ENCODE results near the gene SIRPA. TPM values are rescaled to one million over a fixed set of nuclear protein-coding genes. Genes with fewer than 3 reads are reported as not detected.

SIRPA gene
- total RNA-seq, 1 experiment from 2014 or later = 8.9 TPM

DNA sequence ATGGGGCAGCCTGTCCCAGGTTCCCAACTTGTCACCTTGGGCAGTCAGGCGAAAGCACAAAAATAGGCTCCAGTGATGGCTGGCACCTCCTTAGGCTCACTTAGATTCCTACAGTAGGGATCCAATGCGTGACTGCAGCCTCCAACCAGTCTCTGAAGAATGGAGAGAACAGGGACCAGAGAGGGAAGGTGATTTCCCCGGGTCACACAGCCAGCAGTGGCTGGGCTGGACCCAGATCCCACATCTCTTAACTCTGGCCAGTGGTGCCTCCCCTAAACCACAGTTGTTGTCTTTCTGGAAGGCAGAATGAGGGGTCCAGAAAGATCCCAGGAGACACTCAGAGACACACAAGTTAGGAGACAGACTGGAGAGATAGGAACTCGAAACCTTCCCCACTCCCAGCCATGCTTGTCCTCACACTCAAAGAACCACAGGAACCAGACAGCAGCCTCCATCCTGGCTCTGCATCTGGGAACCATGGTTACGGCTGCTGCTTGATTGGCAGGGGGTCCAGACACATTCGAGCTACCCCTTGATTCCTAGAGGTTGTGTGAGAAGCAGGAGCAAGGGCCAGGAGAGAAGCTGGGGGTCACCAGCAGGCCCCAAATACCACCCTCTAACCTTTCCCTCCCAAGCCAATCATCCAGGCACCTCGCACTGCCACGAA lies 33.1 kb upstream of the SIRPA start:
- Mint-ChIP-seq H3K36me3 (no peaks in the 10 kb centered on the region), H3K4me3 (no peak overlapping the region), H3K27ac (no peak overlapping the region), H3K4me1 (peaks cover 22% of the 10 kb centered on the region), H3K9me3 (no peaks in the 10 kb centered on the region), H3K27me3 (ENCODE audit: low read depth) (no peaks in the 10 kb centered on the region; the same call in 1 of the 2 replicates)
- DNase-seq (ENCODE audit: low spot score) (no peak), ATAC-seq (no peak)
- TF ChIP-seq, protein P1, sequence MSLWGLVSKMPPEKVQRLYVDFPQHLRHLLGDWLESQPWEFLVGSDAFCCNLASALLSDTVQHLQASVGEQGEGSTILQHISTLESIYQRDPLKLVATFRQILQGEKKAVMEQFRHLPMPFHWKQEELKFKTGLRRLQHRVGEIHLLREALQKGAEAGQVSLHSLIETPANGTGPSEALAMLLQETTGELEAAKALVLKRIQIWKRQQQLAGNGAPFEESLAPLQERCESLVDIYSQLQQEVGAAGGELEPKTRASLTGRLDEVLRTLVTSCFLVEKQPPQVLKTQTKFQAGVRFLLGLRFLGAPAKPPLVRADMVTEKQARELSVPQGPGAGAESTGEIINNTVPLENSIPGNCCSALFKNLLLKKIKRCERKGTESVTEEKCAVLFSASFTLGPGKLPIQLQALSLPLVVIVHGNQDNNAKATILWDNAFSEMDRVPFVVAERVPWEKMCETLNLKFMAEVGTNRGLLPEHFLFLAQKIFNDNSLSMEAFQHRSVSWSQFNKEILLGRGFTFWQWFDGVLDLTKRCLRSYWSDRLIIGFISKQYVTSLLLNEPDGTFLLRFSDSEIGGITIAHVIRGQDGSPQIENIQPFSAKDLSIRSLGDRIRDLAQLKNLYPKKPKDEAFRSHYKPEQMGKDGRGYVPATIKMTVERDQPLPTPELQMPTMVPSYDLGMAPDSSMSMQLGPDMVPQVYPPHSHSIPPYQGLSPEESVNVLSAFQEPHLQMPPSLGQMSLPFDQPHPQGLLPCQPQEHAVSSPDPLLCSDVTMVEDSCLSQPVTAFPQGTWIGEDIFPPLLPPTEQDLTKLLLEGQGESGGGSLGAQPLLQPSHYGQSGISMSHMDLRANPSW (CRISPR knock-in tag; conservative IDR thresholded peaks at IDR 0.05; ENCODE audit: low read depth) = no peak
- no peak for TF ChIP-seq FOXP1 (CRISPR knock-in tag; IDR thresholded peaks at IDR 0.05; ENCODE audit: borderline replicate concordance)
- TF ChIP-seq JAZF1 (CRISPR knock-in tag; IDR thresholded peaks at IDR 0.05) = no peak
- ChIA-PET POLR2A (no interaction called here), CTCF (interaction anchor here (1.6 to 1.9 kb wide), 2 partner anchors 9 to 85 kb away, joined by 3 to 6 read pairs; no protein-coding TSS in a partner anchor)

DNA sequence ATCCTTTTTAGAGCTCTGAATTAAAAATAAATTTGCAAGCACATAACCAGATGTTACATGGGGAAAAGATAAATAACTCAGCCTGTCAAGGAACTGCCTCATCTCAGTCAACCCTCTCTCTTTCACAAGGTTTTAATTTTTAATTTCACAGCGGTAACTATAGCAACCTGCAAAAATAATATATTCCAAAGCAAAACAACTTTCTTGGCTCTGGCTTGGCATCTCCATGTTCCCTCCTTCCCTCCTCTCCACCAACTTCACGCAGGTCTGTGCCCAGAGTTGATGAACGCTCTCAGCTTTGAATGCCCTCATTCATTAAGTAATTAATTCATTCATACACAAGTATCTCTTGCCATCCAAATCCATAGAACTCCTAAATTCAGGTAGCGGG lies 32.5 kb upstream of the SIRPA start:
- H3K4me3 Mint-ChIP-seq = no peak overlapping the region
- peaks cover 20% of the 10 kb centered on the region for H3K4me1 Mint-ChIP-seq
- H3K36me3 Mint-ChIP-seq = no peaks in the 10 kb centered on the region
- no peak overlapping the region for H3K27ac Mint-ChIP-seq
- CTCF ChIA-PET = interaction anchor here (1.6 kb wide), 1 partner anchor 10 kb away, joined by 3 read pairs; no protein-coding TSS in a partner anchor
- no peaks in the 10 kb centered on the region for H3K27me3 Mint-ChIP-seq (ENCODE audit: low read depth)
- POLR2A ChIA-PET = no interaction called here
- H3K9me3 Mint-ChIP-seq = no peaks in the 10 kb centered on the region
- no peak for ATAC-seq
- no peak for DNase-seq (ENCODE audit: low spot score)
- TF ChIP-seq, protein P2, sequence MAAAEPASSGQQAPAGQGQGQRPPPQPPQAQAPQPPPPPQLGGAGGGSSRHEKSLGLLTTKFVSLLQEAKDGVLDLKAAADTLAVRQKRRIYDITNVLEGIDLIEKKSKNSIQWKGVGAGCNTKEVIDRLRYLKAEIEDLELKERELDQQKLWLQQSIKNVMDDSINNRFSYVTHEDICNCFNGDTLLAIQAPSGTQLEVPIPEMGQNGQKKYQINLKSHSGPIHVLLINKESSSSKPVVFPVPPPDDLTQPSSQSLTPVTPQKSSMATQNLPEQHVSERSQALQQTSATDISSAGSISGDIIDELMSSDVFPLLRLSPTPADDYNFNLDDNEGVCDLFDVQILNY (CRISPR knock-in tag; IDR thresholded peaks at IDR 0.05) = no peak
- TF ChIP-seq, protein P1 (CRISPR knock-in tag; conservative IDR thresholded peaks at IDR 0.05; ENCODE audit: low read depth) = no peak
- TF ChIP-seq IRF2 (CRISPR knock-in tag; IDR thresholded peaks at IDR 0.05; ENCODE audit: borderline replicate concordance, low read depth) (no peak), ZNF219 (CRISPR knock-in tag; IDR thresholded peaks at IDR 0.05; ENCODE audit: borderline replicate concordance) (no peak), NFYB (CRISPR knock-in tag; conservative IDR thresholded peaks at IDR 0.05; ENCODE audit: low read depth) (no peak), ESRRA (CRISPR knock-in tag; IDR thresholded peaks at IDR 0.05; ENCODE audit: borderline replicate concordance) (no peak), CBFB (CRISPR knock-in tag; IDR thresholded peaks at IDR 0.05; ENCODE audit: low read depth) (no peak), CREM (CRISPR knock-in tag; IDR thresholded peaks at IDR 0.05) (no peak), OVOL2 (CRISPR knock-in tag; IDR thresholded peaks at IDR 0.05; ENCODE audit: borderline replicate concordance) (no peak)
- TF ChIP-seq, protein P3, sequence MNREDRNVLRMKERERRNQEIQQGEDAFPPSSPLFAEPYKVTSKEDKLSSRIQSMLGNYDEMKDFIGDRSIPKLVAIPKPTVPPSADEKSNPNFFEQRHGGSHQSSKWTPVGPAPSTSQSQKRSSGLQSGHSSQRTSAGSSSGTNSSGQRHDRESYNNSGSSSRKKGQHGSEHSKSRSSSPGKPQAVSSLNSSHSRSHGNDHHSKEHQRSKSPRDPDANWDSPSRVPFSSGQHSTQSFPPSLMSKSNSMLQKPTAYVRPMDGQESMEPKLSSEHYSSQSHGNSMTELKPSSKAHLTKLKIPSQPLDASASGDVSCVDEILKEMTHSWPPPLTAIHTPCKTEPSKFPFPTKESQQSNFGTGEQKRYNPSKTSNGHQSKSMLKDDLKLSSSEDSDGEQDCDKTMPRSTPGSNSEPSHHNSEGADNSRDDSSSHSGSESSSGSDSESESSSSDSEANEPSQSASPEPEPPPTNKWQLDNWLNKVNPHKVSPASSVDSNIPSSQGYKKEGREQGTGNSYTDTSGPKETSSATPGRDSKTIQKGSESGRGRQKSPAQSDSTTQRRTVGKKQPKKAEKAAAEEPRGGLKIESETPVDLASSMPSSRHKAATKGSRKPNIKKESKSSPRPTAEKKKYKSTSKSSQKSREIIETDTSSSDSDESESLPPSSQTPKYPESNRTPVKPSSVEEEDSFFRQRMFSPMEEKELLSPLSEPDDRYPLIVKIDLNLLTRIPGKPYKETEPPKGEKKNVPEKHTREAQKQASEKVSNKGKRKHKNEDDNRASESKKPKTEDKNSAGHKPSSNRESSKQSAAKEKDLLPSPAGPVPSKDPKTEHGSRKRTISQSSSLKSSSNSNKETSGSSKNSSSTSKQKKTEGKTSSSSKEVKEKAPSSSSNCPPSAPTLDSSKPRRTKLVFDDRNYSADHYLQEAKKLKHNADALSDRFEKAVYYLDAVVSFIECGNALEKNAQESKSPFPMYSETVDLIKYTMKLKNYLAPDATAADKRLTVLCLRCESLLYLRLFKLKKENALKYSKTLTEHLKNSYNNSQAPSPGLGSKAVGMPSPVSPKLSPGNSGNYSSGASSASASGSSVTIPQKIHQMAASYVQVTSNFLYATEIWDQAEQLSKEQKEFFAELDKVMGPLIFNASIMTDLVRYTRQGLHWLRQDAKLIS (CRISPR knock-in tag; IDR thresholded peaks at IDR 0.05; ENCODE audit: borderline replicate concordance) = no peak
- TF ChIP-seq, protein P4, sequence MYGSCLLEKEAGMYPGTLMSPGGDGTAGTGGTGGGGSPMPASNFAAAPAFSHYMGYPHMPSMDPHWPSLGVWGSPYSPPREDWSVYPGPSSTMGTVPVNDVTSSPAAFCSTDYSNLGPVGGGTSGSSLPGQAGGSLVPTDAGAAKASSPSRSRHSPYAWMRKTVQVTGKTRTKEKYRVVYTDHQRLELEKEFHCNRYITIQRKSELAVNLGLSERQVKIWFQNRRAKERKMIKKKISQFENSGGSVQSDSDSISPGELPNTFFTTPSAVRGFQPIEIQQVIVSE (CRISPR knock-in tag; IDR thresholded peaks at IDR 0.05; ENCODE audit: borderline replicate concordance) = no peak
- TF ChIP-seq, protein P5, sequence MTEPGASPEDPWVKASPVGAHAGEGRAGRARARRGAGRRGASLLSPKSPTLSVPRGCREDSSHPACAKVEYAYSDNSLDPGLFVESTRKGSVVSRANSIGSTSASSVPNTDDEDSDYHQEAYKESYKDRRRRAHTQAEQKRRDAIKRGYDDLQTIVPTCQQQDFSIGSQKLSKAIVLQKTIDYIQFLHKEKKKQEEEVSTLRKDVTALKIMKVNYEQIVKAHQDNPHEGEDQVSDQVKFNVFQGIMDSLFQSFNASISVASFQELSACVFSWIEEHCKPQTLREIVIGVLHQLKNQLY (CRISPR knock-in tag; IDR thresholded peaks at IDR 0.05) = no peak
- TF ChIP-seq, protein P6, sequence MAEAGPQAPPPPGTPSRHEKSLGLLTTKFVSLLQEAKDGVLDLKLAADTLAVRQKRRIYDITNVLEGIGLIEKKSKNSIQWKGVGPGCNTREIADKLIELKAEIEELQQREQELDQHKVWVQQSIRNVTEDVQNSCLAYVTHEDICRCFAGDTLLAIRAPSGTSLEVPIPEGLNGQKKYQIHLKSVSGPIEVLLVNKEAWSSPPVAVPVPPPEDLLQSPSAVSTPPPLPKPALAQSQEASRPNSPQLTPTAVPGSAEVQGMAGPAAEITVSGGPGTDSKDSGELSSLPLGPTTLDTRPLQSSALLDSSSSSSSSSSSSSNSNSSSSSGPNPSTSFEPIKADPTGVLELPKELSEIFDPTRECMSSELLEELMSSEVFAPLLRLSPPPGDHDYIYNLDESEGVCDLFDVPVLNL (CRISPR knock-in tag; IDR thresholded peaks at IDR 0.05; ENCODE audit: borderline replicate concordance, low read depth) = no peak
- TF ChIP-seq, protein P7, sequence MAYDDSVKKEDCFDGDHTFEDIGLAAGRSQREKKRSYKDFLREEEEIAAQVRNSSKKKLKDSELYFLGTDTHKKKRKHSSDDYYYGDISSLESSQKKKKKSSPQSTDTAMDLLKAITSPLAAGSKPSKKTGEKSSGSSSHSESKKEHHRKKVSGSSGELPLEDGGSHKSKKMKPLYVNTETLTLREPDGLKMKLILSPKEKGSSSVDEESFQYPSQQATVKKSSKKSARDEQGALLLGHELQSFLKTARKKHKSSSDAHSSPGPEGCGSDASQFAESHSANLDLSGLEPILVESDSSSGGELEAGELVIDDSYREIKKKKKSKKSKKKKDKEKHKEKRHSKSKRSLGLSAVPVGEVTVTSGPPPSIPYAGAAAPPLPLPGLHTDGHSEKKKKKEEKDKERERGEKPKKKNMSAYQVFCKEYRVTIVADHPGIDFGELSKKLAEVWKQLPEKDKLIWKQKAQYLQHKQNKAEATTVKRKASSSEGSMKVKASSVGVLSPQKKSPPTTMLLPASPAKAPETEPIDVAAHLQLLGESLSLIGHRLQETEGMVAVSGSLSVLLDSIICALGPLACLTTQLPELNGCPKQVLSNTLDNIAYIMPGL (CRISPR knock-in tag; IDR thresholded peaks at IDR 0.05) = no peak
